NCI-H748 (cell line): ENCODE results near the gene PSD2.

Experiments
- DNase-seq: peaks from one replicate; lab custom pipeline; 2025; ENCODE audit not compliant: unreplicated experiment; lab: John Stamatoyannopoulos, UW

The PSD2 gene

DNA sequence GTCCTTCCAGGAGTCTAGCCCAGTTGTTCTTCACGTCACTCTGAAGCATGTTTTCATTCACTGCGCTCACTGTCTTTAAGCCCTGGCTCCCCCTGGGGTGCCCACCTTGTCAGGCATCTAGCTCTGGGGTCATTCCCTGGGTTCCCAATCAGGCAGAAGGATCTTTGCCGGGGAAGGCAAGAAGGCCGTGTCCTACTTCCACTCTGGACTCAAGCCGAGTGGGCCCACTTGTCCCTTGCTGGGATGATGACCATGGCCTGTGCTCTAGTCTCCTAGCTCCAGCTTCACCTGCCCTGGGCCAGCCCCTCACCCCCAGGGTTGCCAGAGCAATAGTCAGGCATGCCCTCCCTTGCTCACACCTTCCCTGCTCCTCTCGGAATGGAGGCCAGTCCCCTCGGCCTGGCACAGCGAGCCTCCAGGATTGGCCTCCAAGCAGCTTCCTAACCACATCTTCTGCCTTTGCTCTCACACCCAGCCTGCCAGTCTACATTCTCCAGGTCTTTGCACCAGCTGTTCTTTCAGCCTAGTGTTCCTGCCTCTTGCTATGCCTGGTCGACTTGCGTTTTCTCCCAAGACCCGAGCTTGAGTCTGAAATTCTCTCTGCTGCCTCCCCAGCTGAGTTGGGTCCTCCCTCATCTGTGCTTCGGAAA is 32.2 kb upstream of the PSD2 start:
- DNase-seq, result no peak

GRCh38 chr5:139763930-139764791 is 31.4 kb upstream of the PSD2 start:
- peak; percentile 89 for DNase-seq

DNA sequence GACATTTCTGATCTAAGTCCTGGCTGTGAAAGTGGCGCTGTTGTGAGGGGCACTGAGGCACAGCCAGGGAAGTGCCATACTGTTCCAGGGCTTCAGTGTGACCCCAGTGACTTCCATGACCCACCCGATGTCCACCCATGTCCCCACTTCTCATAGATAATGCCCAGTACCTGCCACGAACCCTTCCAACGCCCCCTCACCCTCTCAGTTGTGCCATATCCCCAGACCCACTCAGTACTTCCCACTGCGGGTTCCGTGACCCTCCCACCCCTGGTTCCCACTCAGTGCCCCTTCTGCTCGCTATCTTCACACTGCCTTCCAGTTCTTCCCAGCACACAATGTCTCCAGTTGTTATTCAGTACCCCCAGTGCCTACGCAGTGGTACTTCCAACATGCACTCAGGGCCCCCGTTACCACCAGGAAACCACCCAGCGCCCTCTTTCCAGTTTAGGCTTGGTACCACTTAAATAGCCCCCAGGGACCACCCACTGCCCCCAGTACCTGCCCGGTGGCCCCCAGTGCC is 30.7 kb upstream of the PSD2 start:
- no peak for DNase-seq

GRCh38 chr5:139765409-139766217 is 30.0 kb upstream of the PSD2 start:
- DNase-seq, result peak; percentile 84

- no peak for DNase-seq
These were observed 27.6 kb upstream of the PSD2 start for GRCh38 chr5:139767960-139768359.

- no peak for DNase-seq
These were observed 26.7 kb upstream of the PSD2 start for GRCh38 chr5:139768807-139769465.

DNA sequence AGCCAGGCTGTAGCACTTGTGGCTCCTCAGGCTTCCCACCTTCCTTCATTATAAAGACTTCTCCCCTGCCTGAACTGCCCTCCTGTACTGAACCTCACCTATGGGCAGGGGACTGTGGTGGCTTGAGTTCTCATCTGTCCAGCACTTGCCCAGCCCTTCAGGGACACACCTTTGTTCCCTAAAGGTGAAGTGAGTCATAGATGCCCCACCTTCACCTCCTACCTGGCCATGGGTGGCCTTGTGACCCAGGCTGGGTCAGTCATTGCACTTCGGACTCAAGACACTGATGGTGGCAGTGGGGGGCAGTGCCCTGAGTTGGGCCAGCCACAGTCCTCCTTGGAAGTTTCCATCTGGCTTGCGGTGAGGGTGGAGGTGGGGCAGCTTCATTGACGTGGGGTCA is 26.1 kb upstream of the PSD2 start:
- no peak for DNase-seq

- no peak for DNase-seq
These were observed 24.9 kb upstream of the PSD2 start for GRCh38 chr5:139770722-139771121.

DNA sequence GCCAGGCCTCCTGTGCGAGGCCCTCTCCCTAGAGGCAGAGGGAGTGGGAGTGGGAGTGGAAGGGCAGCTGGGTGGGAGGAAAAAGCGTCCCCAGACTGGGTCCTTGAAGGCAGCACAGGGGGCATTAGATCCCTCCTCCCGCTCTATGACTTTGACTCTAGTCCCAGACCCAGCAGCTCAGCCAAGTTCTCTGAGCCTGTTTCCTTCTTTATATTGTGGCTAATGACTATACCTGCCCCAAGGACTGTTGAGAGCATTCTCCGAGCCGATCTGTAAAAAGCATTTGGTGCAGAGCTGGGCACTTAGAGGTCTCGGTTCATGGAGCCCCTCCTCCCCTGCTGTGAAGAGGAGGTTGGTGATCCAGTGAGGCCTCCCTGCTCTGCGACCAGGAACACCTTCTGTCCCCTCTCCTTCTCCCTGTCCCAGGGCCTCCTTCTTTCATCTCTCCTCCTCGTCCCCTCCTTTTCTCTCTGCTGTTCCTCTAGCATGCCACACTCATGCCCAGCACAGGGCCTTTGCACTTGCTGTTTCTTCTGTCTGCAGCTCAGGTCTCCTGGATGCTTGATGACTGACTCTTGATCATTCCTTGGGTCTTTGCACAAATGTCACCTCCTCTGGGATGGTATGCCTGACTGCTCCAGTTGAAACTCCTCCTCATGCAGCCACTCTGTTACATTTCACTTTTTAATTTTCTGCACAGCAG is 23.4 kb upstream of the PSD2 start:
- no peak for DNase-seq

DNA sequence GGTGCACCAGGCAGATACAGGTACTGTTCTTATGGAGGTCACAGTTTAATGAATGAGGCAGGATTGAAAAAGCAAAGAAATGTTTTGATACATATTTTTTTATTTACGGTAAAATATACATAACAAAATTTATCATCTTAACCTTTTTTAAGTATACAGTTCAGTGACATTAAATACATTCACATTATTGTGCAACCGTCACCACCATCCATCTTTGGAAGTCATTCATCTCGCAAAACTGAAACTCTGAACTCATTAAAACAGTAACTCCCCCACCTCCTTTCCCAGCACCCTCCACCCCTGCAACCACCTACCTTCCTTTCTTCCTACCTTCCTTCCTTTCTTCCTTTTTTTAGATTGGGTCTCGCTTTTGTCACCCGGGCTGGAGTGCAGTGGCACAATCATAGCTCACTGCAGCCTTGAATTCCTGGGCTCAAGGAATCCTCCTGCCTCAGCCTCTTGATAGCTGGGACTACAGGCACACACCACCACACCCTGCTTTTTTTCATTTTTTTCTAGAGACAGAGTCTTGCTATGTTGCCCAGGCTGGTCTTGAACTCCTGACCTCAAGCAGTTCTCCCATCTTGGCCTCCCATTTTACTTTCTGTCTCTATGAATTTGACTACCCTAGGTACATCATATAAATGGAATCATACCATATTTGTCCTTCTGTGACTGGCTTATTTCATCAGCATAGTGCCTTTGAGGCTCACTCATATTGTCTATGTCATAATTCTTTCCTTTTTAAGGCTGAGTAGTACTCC is 22.5 kb upstream of the PSD2 start:
- DNase-seq, result no peak

DNA sequence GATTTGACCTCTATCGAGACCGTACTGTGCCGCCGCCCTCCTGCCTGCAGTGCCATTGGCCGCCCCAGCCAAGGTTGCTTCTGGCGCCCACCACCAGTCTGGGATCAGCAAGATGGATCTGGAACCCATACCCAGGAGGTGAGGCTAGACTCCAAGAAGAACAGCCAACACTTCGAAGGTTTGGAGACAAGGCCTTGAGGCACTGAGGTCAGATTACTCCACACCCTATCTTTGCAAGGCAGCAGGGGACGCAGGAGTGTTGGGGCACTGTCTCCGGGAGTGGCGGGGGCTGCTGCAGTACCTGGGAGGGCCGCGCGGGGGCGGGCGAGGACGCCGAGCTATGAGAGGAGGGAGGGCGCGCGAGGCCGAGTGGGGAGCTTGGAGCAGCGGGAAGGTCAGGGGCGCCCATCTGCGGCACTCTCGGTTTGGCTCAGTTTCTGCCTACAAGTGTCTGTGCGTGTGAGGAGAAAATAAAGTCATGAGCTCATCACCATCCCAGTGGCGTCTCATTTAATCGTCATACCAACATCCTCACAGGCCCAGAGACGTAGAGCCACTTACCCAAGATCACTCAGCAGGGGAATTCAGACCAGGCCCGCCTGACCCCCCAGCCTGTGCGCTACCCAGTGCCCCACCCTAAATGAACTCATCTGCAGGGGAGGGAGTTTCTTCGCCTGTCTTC is 20.5 kb upstream of the PSD2 start:
- DNase-seq, result peak; percentile 19

DNA sequence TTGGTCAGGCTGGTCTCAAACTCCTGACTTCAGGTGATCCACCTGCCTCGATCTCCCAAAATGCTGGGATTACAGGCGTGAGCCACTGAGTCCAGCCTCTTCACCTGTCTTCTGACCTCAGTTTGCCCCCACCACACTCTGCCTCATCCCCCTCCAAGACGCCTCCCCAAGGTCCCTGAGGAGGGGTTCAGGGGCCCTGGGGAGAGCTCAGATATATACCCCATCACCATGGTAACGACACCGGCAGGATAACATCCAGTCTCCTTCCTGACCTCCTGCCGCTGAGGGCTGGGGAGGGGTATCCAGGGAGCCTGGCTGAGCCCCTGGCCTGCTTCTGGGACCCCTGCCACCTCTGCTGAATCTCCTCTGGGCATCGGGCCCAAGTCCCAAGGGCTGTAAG is 19.7 kb upstream of the PSD2 start:
- no peak for DNase-seq

GRCh38 chr5:139776861-139777260 is 18.7 kb upstream of the PSD2 start:
- no peak for DNase-seq

DNA sequence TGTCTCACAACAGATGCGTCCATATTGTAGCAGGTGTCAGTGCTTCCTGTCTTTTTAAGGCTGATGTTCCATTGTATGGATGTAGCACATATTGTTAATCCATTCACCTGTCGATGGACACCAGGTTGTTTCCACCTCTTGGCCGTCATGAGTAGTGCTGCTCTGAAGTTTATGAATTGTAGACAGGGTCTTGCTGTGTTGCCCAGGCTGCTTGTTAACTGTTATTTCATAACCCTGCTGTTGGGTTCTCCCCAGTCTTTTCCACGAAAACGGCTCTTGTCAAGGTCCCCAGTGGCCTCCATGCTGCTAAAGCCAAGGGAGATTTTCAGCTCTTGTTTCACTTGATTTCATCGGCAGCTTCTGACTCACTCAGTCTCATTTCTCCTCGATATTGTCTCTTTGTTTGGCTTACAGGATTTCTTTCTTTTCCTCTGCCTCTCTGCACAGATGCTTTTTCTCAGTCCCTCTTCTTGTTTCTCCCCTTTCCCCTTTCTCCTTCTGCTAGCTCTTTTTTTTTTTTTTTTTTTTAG is 12.1 kb upstream of the PSD2 start:
- DNase-seq, result peak; percentile 10

- DNase-seq, result no peak
These were observed 11.1 kb upstream of the PSD2 start for GRCh38 chr5:139784488-139784887.

DNA sequence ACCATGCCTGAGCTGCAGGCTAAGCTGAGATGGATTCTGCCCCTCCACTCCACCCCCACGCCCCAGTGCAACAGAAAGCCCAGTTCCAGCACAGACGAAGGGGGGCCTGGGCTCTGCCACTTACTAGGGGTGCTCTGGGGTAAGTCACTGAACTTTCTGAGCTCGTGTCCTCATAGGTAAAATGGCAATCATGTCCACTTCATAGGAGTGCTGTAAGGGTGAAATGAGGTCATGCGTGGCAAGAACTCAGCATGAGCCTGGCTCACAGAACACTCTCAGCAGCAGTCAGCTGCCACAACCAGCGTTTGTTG is 8.4 kb upstream of the PSD2 start:
- DNase-seq, result no peak

GRCh38 chr5:139787568-139788293 is 7.9 kb upstream of the PSD2 start:
- peak; percentile 75 for DNase-seq

DNA sequence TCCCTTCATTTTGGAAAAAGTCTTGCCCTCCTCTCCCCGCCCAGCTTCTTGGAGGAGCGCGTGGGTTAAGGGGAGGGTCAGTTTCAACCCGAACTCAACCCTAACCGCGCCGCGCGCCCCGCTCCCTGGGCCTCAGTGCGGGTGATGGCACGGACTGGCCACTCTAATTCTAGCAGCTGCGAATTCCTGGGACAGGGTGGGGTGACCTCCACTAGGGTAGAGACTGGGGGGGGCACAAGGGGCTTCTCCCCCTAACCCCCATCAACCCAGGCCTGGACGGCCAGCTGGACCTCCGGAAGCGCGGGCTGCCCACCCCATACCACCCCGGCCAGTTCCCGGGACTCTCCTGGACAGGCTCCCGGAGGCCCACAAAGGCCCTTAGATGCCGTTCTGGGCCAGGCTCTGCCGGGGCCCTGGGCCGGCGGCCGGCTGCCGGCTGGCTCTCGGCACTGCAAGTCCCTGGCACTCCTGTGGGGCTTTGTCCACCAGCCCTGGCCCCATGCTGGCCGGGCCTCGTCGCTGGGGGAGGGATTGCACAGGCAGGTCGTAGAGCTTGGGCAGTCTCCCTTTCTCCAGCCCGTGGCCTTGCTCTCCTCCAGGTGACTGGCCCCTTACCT is 7.2 kb upstream of the PSD2 start:
- no peak for DNase-seq
